Omental fat pad (tissue), 4 donors: ENCODE data around the gene KRTAP10-2. TPM values are rescaled to one million over a fixed set of nuclear protein-coding genes. Genes with fewer than 3 reads are reported as not detected.
"Not testable (repeated sequence)": the region's sequence is repeated elsewhere in the genome, so short reads cannot be mapped to it uniquely, and the experiment has no call there.

Experiments
- ATAC-seq: fragments of 150-250 bp; one replicate; pipeline ENCODE4 v1.9.1; 2016; ENCODE audit warnings: mild to moderate bottlenecking, moderate library complexity; ENCODE audit not compliant: low FRiP score
- DNase-seq: peaks from one replicate; pipeline ENCODE4 v3.0.0-alpha.2; 2019; ENCODE audit warnings: low spot score
- CTCF ChIP-seq, 3 donors: fragments of 450-650 bp; IDR thresholded peaks; one replicate each; pipeline ENCODE4 v1.5.1; 2016 to 2017; ENCODE audit warnings: antibody characterized with exemption in 3 of 3, mild to moderate bottlenecking in 3 of 3, moderate library complexity in 2 of 3
- total RNA-seq, 4 donors: library from RNA; depleted of rRNA; stranded (reverse); fragments of >200 nt; gene quantifications; one replicate each; pipeline ENCODE4 v1.1.0, GENCODE V29; 2016

KRTAP10-2 gene
- total RNA-seq, 4 donors from 2014 or later: not detected

- no peak for ATAC-seq
- TF ChIP-seq CTCF (IDR thresholded peaks at IDR 0.05): no peak
- DNase-seq: no peak
Observed at GRCh38 chr21:44567481-44568171, 16.3 kb upstream of the KRTAP10-2 start.

- no peak for TF ChIP-seq CTCF (IDR thresholded peaks at IDR 0.05)
- DNase-seq (no peak), ATAC-seq (no peak)
Observed at GRCh38 chr21:44566403-44566802, 15.1 kb upstream of the KRTAP10-2 start.

- ATAC-seq (no peak), DNase-seq (no peak)
Observed at GRCh38 chr21:44564886-44565598, 13.7 kb upstream of the KRTAP10-2 start.

GRCh38 chr21:44564099-44564498 lies 12.8 kb upstream of the KRTAP10-2 start:
- DNase-seq (no peak), ATAC-seq (no peak)
- no peak for TF ChIP-seq CTCF (IDR thresholded peaks at IDR 0.05)

More at GRCh38 chr21:44564886-44565598, 13.7 kb upstream of the KRTAP10-2 start:
- no peak for TF ChIP-seq CTCF (IDR thresholded peaks at IDR 0.05)

GRCh38 chr21:44558695-44559094 lies 7.4 kb upstream of the KRTAP10-2 start, which contains the start of gene KRTAP10-3:
KRTAP10-3 (minus strand) TSS chr21:44558795; CDS start chr21:44558715, 80 bp downstream.
- DNase-seq (no peak), ATAC-seq (no peak)
- TF ChIP-seq CTCF (IDR thresholded peaks at IDR 0.05): no peak

GRCh38 chr21:44558329-44558675 lies 7.0 kb upstream of the KRTAP10-2 start:
- not testable (repeated sequence) for DNase-seq, ATAC-seq

GRCh38 chr21:44557491-44558328 lies 6.4 kb upstream of the KRTAP10-2 start:
- TF ChIP-seq CTCF (IDR thresholded peaks at IDR 0.05): no peak
- ATAC-seq (no peak), DNase-seq (no peak)
